Stimulated activated naive B cell treated with anti-CD40 and anti-IgM and Interleukin-4, amounts not matched to agents 10 μg/mL and 1 μg/mL and 100 μg/mL, for 72 hours (primary cell): ENCODE measurements around the gene KRI1.

Experiments
- ATAC-seq, 2 donors: fragments of 150-1000 bp; cut with Tn5 transposase; replicated peaks; 2 replicates each; pipeline ENCODE4 v1.10.0; 2021; ENCODE audit warnings: moderate library complexity in 1 of 2
- DNase-seq: peaks from one replicate; pipeline ENCODE4 v3.0.0; 2021
- H3K27ac Mint-ChIP-seq: one replicate; pipeline ENCODE4 v1.8.0; 2022; ENCODE audit warnings: mild to moderate bottlenecking, mixed read lengths
- H3K27me3 Mint-ChIP-seq, 2 donors: one replicate each; pipeline ENCODE4 v1.8.0; 2022; ENCODE audit warnings: mixed read lengths in 2 of 2
- H3K36me3 Mint-ChIP-seq, 2 donors: one replicate each; pipeline ENCODE4 v1.8.0; 2022; ENCODE audit warnings: mixed read lengths in 2 of 2, mild to moderate bottlenecking in 1 of 2
- H3K4me1 Mint-ChIP-seq, 2 donors: one replicate each; pipeline ENCODE4 v1.8.0; 2022; ENCODE audit warnings: mixed read lengths in 2 of 2, mild to moderate bottlenecking in 1 of 2
- H3K4me3 Mint-ChIP-seq, 2 donors: one replicate each; pipeline ENCODE4 v1.8.0; 2022; ENCODE audit warnings: mild to moderate bottlenecking in 2 of 2, mixed read lengths in 2 of 2, moderate library complexity in 1 of 2
- H3K9me3 Mint-ChIP-seq, 2 donors: one replicate each; pipeline ENCODE4 v1.8.0; 2022; ENCODE audit warnings: mixed read lengths in 2 of 2, mild to moderate bottlenecking in 1 of 2

Gene KRI1

GRCh38 chr19:10514211-10515145, 51.3 kb downstream of the KRI1 start:
- Mint-ChIP-seq H3K4me1 (peaks cover 24 to 41% of the 10 kb centered on the region in 2 donors), H3K27me3 (peaks cover 55 to 63% of the 10 kb centered on the region in 2 donors), H3K27ac (no peak overlapping the region), H3K9me3 (no peaks in the 10 kb centered on the region), H3K36me3 (no peaks in the 10 kb centered on the region), H3K4me3 (peak overlapping the region in 1 of 2 donors; percentile 2)
- DNase-seq (no peak), ATAC-seq (peak in 1 of 2 donors; percentile 29)

- no peak for ATAC-seq
- no peaks in the 10 kb centered on the region for H3K36me3 Mint-ChIP-seq
- H3K27ac Mint-ChIP-seq = no peak overlapping the region
- DNase-seq = no peak
- H3K4me3 Mint-ChIP-seq = no peak overlapping the region
- H3K9me3 Mint-ChIP-seq = no peaks in the 10 kb centered on the region
- peaks cover 43 to 51% of the 10 kb centered on the region in 2 donors for H3K27me3 Mint-ChIP-seq
- peaks cover 14 to 28% of the 10 kb centered on the region in 2 donors for H3K4me1 Mint-ChIP-seq
Measured at GRCh38 chr19:10513223-10513622, 52.6 kb downstream of the KRI1 start.

GRCh38 chr19:10510301-10510802, 55.5 kb downstream of the KRI1 start:
- no peaks in the 10 kb centered on the region for H3K36me3 Mint-ChIP-seq
- no peak overlapping the region for H3K4me3 Mint-ChIP-seq
- ATAC-seq (no peak), DNase-seq (peak; percentile 36)
- H3K27ac Mint-ChIP-seq = no peak overlapping the region
- no peaks in the 10 kb centered on the region for H3K9me3 Mint-ChIP-seq
- H3K27me3 Mint-ChIP-seq = peaks cover 24 to 29% of the 10 kb centered on the region in 2 donors
- peaks cover 7 to 22% of the 10 kb centered on the region in 2 donors for H3K4me1 Mint-ChIP-seq

- H3K36me3 Mint-ChIP-seq = no peaks in the 10 kb centered on the region
- peaks cover 10 to 14% of the 10 kb centered on the region in 2 donors for H3K27me3 Mint-ChIP-seq
- no peaks in the 10 kb centered on the region for H3K9me3 Mint-ChIP-seq
- no peak overlapping the region for H3K27ac Mint-ChIP-seq
- DNase-seq = no peak
- H3K4me3 Mint-ChIP-seq = no peak overlapping the region
- ATAC-seq = no peak
- peaks cover 4 to 18% of the 10 kb centered on the region in 2 donors for H3K4me1 Mint-ChIP-seq
Measured at GRCh38 chr19:10508707-10509106, 57.1 kb downstream of the KRI1 start.

GRCh38 chr19:10508036-10508435, 57.8 kb downstream of the KRI1 start:
- Mint-ChIP-seq H3K4me1 (peaks cover 1 to 17% of the 10 kb centered on the region in 2 donors), H3K27ac (no peak overlapping the region), H3K27me3 (peaks cover 3 to 7% of the 10 kb centered on the region in 2 donors), H3K36me3 (no peaks in the 10 kb centered on the region), H3K9me3 (no peaks in the 10 kb centered on the region), H3K4me3 (no peak overlapping the region)
- ATAC-seq (no peak), DNase-seq (no peak)

- Mint-ChIP-seq H3K36me3 (peaks cover 4 to 8% of the 10 kb centered on the region in 2 donors), H3K27ac (peak overlapping the region; percentile 14), H3K27me3 (no peaks in the 10 kb centered on the region), H3K9me3 (no peaks in the 10 kb centered on the region), H3K4me3 (no peak overlapping the region), H3K4me1 (peaks cover 7 to 29% of the 10 kb centered on the region in 2 donors)
- ATAC-seq (no peak), DNase-seq (peak; percentile 42)
Measured at GRCh38 chr19:10505583-10506229, 60.1 kb downstream of the KRI1 start.
